NB4 (cell line): ENCODE measurements around the gene CHST11.
"Not testable (repeated sequence)": the region's sequence is repeated elsewhere in the genome, so short reads cannot be mapped to it uniquely, and the experiment has no call there.

Source experiments
- DNase-seq: peaks from one replicate; pipeline ENCODE4 v3.0.0; 2010; ENCODE audit warnings: low read depth
- H3K4me3 ChIP-seq: one replicate; pipeline ENCODE4 v1.5.1; 2011; ENCODE audit warnings: mild to moderate bottlenecking, low read depth, low read length, moderate library complexity
- MYC ChIP-seq: IDR thresholded peaks from 2 replicates; pipeline ENCODE4 v1.6.1; 2011; ENCODE audit warnings: low read depth, low read length
- POLR2A ChIP-seq: IDR thresholded peaks from 2 replicates; pipeline ENCODE4 v1.6.1; 2011; ENCODE audit warnings: mild to moderate bottlenecking; ENCODE audit not compliant: insufficient read length; ENCODE audit errors: extremely low read depth
- TF ChIP-seq, protein P1 (sequence below): IDR thresholded peaks from one replicate; pipeline ENCODE4 v1.5.1; 2012; ENCODE audit warnings: low read depth, low read length
- TF ChIP-seq, protein P2 (sequence below): IDR thresholded peaks from 2 replicates; pipeline ENCODE4 v1.6.1; 2011; ENCODE audit warnings: low read depth, low read length

CHST11 gene

DNA sequence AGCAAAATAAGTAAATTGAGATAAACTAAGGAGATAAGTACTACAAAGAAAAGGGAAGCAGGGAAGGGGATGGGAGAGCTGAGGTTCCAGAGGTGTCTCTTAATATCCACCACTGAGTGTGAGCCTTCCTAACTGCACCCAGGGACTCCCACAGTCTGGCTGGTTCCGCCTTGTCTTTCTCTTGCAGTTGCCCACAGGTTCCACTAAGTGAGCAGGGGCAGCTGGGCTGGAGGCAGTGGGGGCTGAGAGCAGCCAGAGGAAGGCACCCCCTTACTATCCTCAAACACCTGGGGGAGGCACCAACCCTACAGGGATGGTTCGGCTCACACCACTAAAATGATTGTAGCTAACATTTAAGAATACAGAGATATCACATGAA is 286.4 kb downstream of the CHST11 start:
- no peak for DNase-seq
- TF ChIP-seq POLR2A (no peak), MYC (no peak)
- TF ChIP-seq, protein P1, sequence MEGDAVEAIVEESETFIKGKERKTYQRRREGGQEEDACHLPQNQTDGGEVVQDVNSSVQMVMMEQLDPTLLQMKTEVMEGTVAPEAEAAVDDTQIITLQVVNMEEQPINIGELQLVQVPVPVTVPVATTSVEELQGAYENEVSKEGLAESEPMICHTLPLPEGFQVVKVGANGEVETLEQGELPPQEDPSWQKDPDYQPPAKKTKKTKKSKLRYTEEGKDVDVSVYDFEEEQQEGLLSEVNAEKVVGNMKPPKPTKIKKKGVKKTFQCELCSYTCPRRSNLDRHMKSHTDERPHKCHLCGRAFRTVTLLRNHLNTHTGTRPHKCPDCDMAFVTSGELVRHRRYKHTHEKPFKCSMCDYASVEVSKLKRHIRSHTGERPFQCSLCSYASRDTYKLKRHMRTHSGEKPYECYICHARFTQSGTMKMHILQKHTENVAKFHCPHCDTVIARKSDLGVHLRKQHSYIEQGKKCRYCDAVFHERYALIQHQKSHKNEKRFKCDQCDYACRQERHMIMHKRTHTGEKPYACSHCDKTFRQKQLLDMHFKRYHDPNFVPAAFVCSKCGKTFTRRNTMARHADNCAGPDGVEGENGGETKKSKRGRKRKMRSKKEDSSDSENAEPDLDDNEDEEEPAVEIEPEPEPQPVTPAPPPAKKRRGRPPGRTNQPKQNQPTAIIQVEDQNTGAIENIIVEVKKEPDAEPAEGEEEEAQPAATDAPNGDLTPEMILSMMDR: no peak
- TF ChIP-seq, protein P2, sequence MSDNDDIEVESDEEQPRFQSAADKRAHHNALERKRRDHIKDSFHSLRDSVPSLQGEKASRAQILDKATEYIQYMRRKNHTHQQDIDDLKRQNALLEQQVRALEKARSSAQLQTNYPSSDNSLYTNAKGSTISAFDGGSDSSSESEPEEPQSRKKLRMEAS: no peak

DNA sequence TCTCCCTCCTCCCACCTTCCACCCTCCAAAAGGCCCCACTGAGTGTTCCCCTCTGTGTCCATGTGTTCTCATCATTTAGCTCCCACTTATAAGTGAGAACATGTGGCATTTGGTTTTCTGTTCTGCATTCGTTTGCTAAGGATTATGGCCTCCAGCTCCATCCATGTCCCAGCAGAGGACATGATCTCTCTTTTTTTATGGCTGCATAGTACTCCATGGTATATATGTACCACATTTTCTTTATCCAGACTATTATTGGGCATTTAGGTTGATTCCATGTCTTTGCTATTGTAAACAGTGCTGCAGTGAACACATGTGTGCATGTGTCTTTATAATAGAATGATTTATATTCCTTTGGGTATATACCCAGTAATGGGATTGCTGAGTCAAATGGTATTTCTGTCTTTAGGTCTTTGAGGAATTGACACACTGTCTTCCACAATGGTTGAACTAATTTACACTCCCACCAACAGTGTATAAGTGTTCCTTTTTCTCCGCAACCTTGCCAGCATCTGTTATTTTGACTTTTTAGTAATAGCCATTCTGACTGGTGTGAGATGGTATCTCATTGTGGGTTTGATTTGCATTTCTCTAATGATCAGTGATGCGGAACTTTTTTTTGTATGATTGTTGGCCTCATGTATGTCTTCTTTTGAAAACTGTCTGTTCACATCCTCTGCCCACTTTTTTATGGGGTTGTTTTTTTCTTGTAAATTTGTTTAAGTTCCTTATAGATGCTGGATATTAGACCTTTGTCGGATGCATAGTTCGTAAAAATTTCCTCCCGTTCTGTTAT is 287.2 kb downstream of the CHST11 start:
- H3K4me3 ChIP-seq, DNase-seq: not testable (repeated sequence)

More for the DNA sequence above, 286.4 kb downstream of the CHST11 start:
- no peak overlapping the region for H3K4me3 ChIP-seq

DNA sequence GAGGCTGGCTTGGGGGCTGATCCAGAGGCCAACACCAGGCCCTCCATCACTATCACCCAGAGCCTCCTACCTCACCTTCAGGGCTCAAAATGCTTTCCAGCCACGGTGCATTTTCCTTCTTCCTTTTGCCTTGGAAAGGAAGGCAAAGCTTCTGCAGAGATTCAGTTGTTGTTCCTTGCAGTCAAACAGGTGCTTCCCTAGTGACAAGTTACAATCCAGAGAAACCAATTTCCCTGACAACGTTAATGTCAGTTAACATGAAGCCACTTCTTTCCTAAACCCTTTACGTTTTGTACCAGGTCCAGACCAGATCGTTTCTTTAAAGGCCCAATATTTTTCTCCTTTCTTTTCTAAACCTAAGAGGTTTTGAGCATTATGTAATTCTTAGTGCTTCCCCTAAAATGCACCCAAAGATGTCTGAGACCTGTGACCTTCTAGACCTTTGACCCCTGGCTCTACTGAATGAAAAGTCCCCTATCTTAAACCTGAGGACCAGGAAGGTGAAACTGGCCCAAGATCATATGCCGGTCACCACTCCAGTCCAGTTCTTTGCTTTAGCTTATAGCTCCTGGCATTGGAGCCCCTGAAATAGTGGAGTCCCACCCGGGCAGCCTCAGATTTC is 289.8 kb downstream of the CHST11 start:
- no peak for DNase-seq
- H3K4me3 ChIP-seq: no peak overlapping the region
- TF ChIP-seq MYC (no peak), POLR2A (no peak)
- TF ChIP-seq, protein P1: no peak
- TF ChIP-seq, protein P2: no peak

DNA sequence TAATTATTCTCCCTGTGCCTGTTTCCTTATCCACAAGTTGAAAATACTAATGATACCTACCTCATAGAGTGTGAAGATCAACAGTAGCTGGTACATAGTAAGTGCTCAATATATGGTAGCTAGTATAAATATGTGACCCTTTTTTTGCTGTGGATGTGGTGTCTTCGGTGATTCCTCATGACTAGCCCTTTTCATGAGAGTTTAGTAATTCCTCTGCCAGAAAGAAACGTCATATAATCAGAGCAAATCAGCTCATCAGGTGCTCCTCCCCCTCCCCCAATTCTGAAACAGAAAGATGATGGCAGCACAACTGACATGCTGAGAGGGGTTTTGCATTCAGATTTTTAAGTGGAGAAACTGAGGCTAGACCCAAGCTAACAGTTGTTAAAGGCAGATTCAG is 290.6 kb downstream of the CHST11 start:
- no peak for DNase-seq
- no peak overlapping the region for H3K4me3 ChIP-seq
- TF ChIP-seq MYC: no peak
- TF ChIP-seq, protein P2: no peak

DNA sequence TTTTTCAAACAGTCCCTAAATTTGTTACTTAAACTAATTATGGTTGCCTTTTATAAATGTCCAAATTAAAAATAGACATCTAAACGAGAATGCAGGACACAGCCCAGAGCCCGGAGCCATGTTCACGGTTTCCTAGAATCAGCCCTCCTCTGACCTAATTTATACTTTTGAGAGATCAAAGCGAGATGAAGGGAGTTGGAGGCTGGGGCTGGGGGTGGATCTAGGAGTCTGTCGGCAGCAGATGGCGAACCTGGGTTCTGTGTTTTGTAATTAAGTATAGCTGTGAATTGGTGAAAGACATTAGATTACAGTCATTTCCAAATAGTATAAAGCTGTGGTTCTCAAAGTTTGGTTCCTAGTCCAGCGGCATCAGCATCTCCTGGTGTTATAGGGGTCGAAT is 291.2 kb downstream of the CHST11 start:
- no peak for DNase-seq
- TF ChIP-seq, protein P2: no peak
- TF ChIP-seq POLR2A (no peak), MYC (no peak)
- TF ChIP-seq, protein P1: no peak

DNA sequence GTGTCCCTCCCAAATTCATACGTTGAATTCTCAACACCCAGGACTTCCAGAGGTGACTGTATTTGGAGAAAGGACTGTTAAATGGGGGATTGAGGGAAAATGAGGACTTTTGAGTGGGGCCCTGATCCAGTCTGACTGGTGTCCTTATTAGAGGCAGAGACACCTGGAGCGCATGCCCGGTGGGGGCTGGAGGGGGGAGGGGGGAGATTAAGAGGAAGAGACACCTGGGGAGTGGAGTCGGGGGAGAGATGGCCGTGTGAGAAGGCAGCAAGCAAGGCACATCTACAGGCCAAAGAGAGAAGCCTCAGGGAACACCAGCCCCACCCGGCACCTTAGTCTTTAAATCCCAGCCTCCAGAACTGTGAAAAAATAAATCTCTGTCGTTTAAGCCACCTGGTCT is 291.6 kb downstream of the CHST11 start:
- no peak for DNase-seq
- TF ChIP-seq MYC (no peak), POLR2A (no peak)
- TF ChIP-seq, protein P2: no peak
- TF ChIP-seq, protein P1: no peak
- no peak overlapping the region for H3K4me3 ChIP-seq

More for the DNA sequence above, 291.2 kb downstream of the CHST11 start:
- H3K4me3 ChIP-seq: no peak overlapping the region
